A673 (cell line): Measurements from ENCODE around the gene DIP2C. TPM values are rescaled to one million over a fixed set of nuclear protein-coding genes. Genes with fewer than 3 reads are reported as not detected.

Experiments
- BruUV-seq: library from RNA; stranded (reverse); fragments of 400-500 nt; replicated peaks from 2 replicates; lab custom pipeline; 2021; lab: Mats Ljungman, UMichigan
- CTCF ChIA-PET: fragments of 300-600 bp; sonication (Branson Sonifier 250); formaldehyde crosslinking; loops from one replicate; lab custom pipeline; 2022; ENCODE audit warnings: antibody characterized with exemption; lab: Charles Lee
- POLR2A ChIA-PET: fragments of 300-600 bp; sonication (Branson Sonifier 250); formaldehyde crosslinking; loops from one replicate; lab custom pipeline; 2022; ENCODE audit warnings: antibody characterized with exemption; ENCODE audit not compliant: low non-redundant PET; lab: Charles Lee
- DNase-seq: peaks from one replicate; pipeline ENCODE4 v3.0.0-alpha.2; 2015; ENCODE audit warnings: low spot score
- H3K27ac ChIP-seq: fragments of 200-600 bp; sonication (generic); 2 replicates; pipeline ENCODE4 v1.5.1; 2016; ENCODE audit warnings: mixed run types, low read depth, mild to moderate bottlenecking, mixed read lengths, antibody characterized with exemption, low read length; ENCODE audit not compliant: poor library complexity, severe bottlenecking
- H3K27me3 ChIP-seq: fragments of 200-600 bp; sonication (generic); replicated peaks from 2 replicates; pipeline ENCODE4 v1.6.1; 2017; ENCODE audit warnings: mixed run types, low read depth, mild to moderate bottlenecking, mixed read lengths, antibody characterized with exemption, low read length; ENCODE audit not compliant: insufficient read depth, poor library complexity
- H3K36me3 ChIP-seq: fragments of 200-600 bp; sonication (generic); 2 replicates; pipeline ENCODE4 v1.6.1; 2016; ENCODE audit warnings: mixed run types, mild to moderate bottlenecking, mixed read lengths, antibody characterized with exemption, low read length; ENCODE audit not compliant: insufficient read depth, poor library complexity, severe bottlenecking
- H3K4me1 ChIP-seq: fragments of 200-600 bp; sonication (generic); 2 replicates; pipeline ENCODE4 v1.6.1; 2017; ENCODE audit warnings: mixed run types, mild to moderate bottlenecking, mixed read lengths, antibody characterized with exemption, low read length; ENCODE audit not compliant: insufficient read depth, poor library complexity, severe bottlenecking
- H3K4me3 ChIP-seq: fragments of 200-600 bp; sonication (generic); 2 replicates; pipeline ENCODE4 v1.5.1; 2016; ENCODE audit warnings: low read depth, mixed run types, mild to moderate bottlenecking, mixed read lengths, low read length; ENCODE audit not compliant: poor library complexity, severe bottlenecking
- H3K9me3 ChIP-seq: fragments of 200-600 bp; sonication (generic); 2 replicates; pipeline ENCODE4 v1.6.1; 2016; ENCODE audit warnings: mixed run types, low read depth, mild to moderate bottlenecking, mixed read lengths, antibody characterized with exemption, low read length; ENCODE audit not compliant: poor library complexity, severe bottlenecking
- EZH2 ChIP-seq: fragments of 200-600 bp; sonication (generic); IDR thresholded peaks from 2 replicates; pipeline ENCODE4 v1.6.1; 2017; ENCODE audit warnings: borderline replicate concordance, low read depth, mild to moderate bottlenecking, mixed read lengths, antibody characterized with exemption, low read length; ENCODE audit not compliant: poor library complexity, severe bottlenecking
- intact Hi-C: fragments of 100-400 bp; cut with micrococcal nuclease; formaldehyde crosslinking; loops from one replicate; pipeline ENCODE4 v1.10.0; 2022; ENCODE audit not compliant: unreplicated experiment
- total RNA-seq: library from RNA; stranded (reverse); gene quantifications from 2 replicates; pipeline ENCODE4 v1.2.3, GENCODE V29; 2021
- TF ChIP-seq, protein P1 (sequence below): fragments of 300-800, 200-600 bp; sonication (generic); conservative IDR thresholded peaks from 2 replicates; pipeline ENCODE4 v1.5.1; 2017; ENCODE audit warnings: low read depth, mild to moderate bottlenecking, antibody characterized with exemption, low read length, moderate library complexity, mixed read lengths

DIP2C gene
- total RNA-seq, 1 experiment from 2014 or later = 13.2 TPM

GRCh38 chr10:381346-381745, 308.1 kb downstream of the DIP2C start:
- Histone ChIP-seq H3K27ac (no peak overlapping the region), H3K27me3 (no peaks in the 10 kb centered on the region), H3K4me1 (no peaks in the 10 kb centered on the region), H3K36me3 (no peaks in the 10 kb centered on the region), H3K9me3 (no peaks in the 10 kb centered on the region), H3K4me3 (no peak overlapping the region)
- CTCF ChIA-PET = no interaction called here
- no TSS peak for BruUV-seq
- no peak for DNase-seq
- POLR2A ChIA-PET = no interaction called here
- intact Hi-C loops = no loop called here
- TF ChIP-seq EZH2 = no peak
- TF ChIP-seq, protein P1, sequence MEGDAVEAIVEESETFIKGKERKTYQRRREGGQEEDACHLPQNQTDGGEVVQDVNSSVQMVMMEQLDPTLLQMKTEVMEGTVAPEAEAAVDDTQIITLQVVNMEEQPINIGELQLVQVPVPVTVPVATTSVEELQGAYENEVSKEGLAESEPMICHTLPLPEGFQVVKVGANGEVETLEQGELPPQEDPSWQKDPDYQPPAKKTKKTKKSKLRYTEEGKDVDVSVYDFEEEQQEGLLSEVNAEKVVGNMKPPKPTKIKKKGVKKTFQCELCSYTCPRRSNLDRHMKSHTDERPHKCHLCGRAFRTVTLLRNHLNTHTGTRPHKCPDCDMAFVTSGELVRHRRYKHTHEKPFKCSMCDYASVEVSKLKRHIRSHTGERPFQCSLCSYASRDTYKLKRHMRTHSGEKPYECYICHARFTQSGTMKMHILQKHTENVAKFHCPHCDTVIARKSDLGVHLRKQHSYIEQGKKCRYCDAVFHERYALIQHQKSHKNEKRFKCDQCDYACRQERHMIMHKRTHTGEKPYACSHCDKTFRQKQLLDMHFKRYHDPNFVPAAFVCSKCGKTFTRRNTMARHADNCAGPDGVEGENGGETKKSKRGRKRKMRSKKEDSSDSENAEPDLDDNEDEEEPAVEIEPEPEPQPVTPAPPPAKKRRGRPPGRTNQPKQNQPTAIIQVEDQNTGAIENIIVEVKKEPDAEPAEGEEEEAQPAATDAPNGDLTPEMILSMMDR = no peak

- Histone ChIP-seq H3K4me3 (no peak overlapping the region), H3K27me3 (no peaks in the 10 kb centered on the region), H3K36me3 (no peaks in the 10 kb centered on the region), H3K4me1 (no peaks in the 10 kb centered on the region), H3K9me3 (no peaks in the 10 kb centered on the region), H3K27ac (no peak overlapping the region)
- POLR2A ChIA-PET = no interaction called here
- intact Hi-C loops = no loop called here
- no peak for TF ChIP-seq EZH2
- TF ChIP-seq, protein P1 = no peak
- CTCF ChIA-PET = no interaction called here
- BruUV-seq = no TSS peak
- DNase-seq = no peak
Observed at GRCh38 chr10:380313-380940, 309.0 kb downstream of the DIP2C start.

DNA sequence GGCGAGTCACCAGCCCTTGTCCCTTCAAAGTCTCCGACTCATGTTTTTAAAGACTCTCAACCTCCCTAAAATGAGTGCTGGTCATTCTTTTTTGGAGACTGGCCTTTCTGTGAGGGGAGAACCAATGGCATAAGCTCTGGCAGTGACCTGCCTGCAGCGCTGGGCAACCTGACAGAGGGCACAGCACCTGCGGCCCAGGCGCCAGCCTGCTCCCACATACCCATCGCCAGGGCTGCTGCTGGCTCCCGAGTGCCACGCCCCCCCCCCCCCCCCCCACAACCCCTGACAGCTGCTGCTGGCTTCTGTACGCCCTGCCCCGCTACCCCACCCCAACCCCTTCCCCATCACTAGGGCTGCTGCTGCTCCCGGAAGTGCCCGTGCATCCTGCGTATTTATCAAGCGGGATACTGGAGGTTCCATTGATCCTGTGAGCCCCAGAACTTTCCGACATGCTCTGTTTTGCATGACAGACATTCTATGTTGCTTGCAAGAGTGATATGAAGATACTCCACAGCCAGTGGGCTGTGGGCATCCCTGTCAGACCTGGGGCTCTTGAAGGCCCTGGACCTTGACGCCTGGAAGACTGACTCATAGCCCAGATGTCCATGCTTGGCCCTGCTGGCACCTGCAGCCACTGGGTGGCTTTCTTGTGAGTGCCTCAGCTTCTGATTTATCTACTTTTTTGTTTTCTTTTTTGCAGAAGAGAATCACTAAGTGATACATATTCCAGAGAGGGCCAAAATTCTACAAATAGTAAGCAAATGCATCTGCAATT, 310.4 kb downstream of the DIP2C start:
- no peaks in the 10 kb centered on the region for H3K4me1 ChIP-seq
- CTCF ChIA-PET = no interaction called here
- DNase-seq = no peak
- intact Hi-C loops = no loop called here
- no peaks in the 10 kb centered on the region for H3K36me3 ChIP-seq
- TF ChIP-seq EZH2 = no peak
- TF ChIP-seq, protein P1 = no peak
- H3K27me3 ChIP-seq = no peaks in the 10 kb centered on the region
- no peak overlapping the region for H3K4me3 ChIP-seq
- POLR2A ChIA-PET = no interaction called here
- no peaks in the 10 kb centered on the region for H3K9me3 ChIP-seq
- BruUV-seq = no TSS peak
- H3K27ac ChIP-seq = no peak overlapping the region
